ENCODE measurements around the gene SRSF3.
A peak's percentile ranks its signal among the peaks of the same experiment; 100 is the strongest.
"Not testable (repeated sequence)": the region's sequence is repeated elsewhere in the genome, so short reads cannot be mapped to it uniquely, and the experiment has no call there.

The SRSF3 gene

GRCh38 chr6:36604090-36605060 lies 10.2 kb downstream of the SRSF3 start:
- DNase-seq (ENCODE audit: extremely low read depth in 1 of 2, low read depth in 1 of 2) = no peak

- DNase-seq (ENCODE audit: extremely low read depth in 1 of 2, low read depth in 1 of 2) = no peak
Observed at GRCh38 chr6:36605143-36605542, 11.0 kb downstream of the SRSF3 start.

GRCh38 chr6:36605560-36606391 lies 11.6 kb downstream of the SRSF3 start:
- no peak for DNase-seq (ENCODE audit: extremely low read depth in 1 of 2, low read depth in 1 of 2)

- DNase-seq (ENCODE audit: extremely low read depth in 1 of 2, low read depth in 1 of 2) = not testable (repeated sequence)
Observed at GRCh38 chr6:36607305-36607682, 13.1 kb downstream of the SRSF3 start.

- no peak for DNase-seq (ENCODE audit: extremely low read depth in 1 of 2, low read depth in 1 of 2)
Observed at GRCh38 chr6:36607683-36608386, 13.7 kb downstream of the SRSF3 start.

DNA sequence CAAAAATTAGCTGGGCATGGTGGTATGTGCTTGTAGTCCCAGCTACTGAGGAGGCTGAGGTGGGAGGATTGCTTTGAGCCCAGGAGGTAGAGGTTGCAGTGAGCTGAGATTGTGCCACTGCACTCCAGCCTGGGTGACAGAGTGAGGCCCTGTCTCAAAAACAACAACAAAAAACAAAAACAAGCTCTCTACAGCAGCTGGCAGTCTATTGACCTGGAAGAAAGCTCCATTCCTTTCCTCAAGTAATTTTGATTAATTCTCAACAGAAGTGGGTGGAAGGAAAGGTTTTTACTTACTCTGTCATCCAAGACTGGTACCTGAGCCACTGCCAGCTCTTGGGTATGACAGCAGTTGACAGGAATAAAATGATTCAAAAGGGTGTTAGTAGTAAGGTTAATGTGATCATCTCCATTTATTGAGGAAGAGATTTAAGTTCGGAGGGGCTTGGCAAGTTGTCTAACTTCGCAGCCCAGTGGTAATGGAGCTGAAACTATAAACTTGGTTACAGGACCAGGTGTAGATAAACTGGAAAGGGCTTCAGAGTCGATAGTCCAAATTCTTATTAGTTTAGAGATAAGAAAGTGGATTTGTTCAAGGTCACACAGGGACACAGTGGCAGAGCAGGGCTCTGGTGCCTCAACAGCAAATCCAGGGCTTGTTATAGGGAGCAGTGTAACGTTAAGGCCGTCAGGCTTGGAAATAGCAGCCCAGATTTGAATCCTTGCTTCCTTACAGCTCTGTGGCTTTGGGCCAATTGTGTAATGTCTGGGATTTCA lies 14.8 kb downstream of the SRSF3 start:
- DNase-seq (ENCODE audit: extremely low read depth in 1 of 2, low read depth in 1 of 2) = no peak

DNA sequence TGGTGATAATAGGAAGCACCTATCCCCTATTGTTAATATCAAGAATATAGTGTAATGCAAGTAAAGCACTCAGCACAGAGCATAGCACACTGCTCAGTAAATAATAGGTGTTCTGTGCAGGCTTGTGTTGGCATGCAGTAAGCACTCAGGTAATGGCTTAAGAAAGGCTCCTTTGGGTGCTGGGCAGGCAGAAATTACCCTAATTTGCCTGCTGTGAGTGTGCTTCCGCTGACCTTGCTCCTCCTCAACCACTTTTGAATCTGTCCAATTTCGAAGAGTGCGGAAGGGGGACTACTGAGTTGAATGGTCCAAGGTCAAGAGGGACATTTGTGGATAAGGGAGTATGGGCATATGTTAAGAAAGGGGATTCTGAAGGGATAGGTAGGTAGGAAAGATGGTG lies 15.4 kb downstream of the SRSF3 start:
- DNase-seq (ENCODE audit: extremely low read depth in 1 of 2, low read depth in 1 of 2) = no peak

- DNase-seq (ENCODE audit: extremely low read depth in 1 of 2, low read depth in 1 of 2) = no peak
Observed at GRCh38 chr6:36610041-36610955, 16.1 kb downstream of the SRSF3 start.

DNA sequence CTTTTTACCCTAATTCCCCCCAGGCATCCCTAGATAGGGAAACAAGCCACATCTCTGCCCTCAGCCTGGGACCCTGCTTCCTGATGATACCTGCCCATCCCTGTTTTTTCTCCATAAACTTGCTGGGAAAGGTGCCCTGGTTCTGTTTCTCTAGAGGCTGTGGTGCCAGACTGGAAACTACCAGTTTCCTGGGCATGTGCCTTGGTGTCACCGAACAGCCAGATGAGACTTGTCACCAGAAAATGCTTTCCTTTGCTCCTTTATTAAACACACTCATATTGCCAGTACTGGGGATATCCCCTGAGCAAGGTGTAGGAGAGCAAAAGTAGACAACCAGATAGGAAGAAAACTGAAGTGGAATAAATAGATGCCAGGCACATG lies 16.8 kb downstream of the SRSF3 start:
- DNase-seq (ENCODE audit: extremely low read depth in 1 of 2, low read depth in 1 of 2) = no peak

GRCh38 chr6:36611679-36612078 lies 17.5 kb downstream of the SRSF3 start:
- DNase-seq (ENCODE audit: extremely low read depth in 1 of 2, low read depth in 1 of 2) = not testable (repeated sequence)

- DNase-seq (ENCODE audit: extremely low read depth in 1 of 2, low read depth in 1 of 2) = no peak
Observed at GRCh38 chr6:36612101-36612625, 18.0 kb downstream of the SRSF3 start.

- DNase-seq (ENCODE audit: extremely low read depth in 1 of 2, low read depth in 1 of 2) = no peak
Observed at GRCh38 chr6:36613200-36613995, 19.2 kb downstream of the SRSF3 start.

- peak in 1 of 2 donors; percentile 28 for DNase-seq (ENCODE audit: extremely low read depth in 1 of 2, low read depth in 1 of 2)
Observed at GRCh38 chr6:36615018-36615761, 21.0 kb downstream of the SRSF3 start.

- DNase-seq (ENCODE audit: extremely low read depth in 1 of 2, low read depth in 1 of 2) = no peak
Observed at GRCh38 chr6:36616893-36617521, 22.8 kb downstream of the SRSF3 start.

DNA sequence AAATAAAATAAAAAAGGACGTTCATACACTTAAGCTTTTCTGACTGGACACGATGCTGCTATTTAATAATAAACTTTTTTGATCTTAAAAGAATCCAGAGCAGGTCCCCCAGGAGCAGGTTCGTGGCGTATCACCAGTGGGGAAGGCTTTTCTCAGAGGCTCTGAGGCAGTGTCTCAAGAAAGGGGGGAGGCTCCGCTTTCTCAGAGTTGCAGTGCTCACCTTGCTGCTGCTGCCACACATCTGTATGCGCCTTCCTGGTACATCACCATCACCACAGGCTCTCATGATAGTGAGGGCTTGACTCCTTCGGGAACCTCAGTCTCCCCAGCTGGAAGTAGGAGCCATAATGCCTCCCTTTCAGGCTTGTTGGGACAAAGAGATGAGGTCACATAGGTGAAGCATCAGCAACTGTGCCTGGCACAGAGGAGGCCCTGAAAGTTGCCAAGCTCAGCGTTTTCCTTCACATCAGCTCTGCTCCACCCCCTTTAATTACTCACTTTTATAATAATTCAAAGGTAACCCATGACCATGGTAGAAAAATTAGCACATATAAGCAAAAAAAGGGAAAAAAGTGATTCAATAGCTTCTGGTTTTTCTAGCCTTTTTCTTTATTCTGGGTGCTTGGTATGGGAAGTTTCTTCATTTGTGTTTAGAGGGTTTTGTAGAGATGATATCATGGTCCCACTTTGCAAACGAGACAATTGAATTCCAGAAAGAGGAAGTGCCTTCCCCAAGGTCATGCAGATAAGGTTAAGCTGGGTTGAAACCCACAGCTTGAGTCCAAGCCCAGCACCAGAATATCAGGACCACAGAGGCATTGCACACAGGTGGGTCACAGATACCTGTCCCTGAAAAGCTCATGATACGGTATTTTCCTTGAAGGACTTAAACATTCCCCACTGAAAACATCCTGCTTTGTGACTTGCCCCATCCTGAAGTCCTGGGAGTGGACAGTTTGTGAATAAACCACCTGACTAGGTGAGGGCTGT lies 24.5 kb downstream of the SRSF3 start:
- DNase-seq (ENCODE audit: extremely low read depth in 1 of 2, low read depth in 1 of 2) = no peak

GRCh38 chr6:36621371-36621855 lies 27.3 kb downstream of the SRSF3 start:
- DNase-seq (ENCODE audit: extremely low read depth in 1 of 2, low read depth in 1 of 2) = no peak
